GM15510 (cell line): ENCODE results near the gene TMED10.

Source experiments
- POLR2A ChIP-seq: IDR thresholded peaks from 3 replicates; pipeline ENCODE4 v1.6.1; 2011; ENCODE audit warnings: borderline replicate concordance; ENCODE audit not compliant: insufficient read length; ENCODE audit errors: extremely low read depth

The TMED10 gene

DNA sequence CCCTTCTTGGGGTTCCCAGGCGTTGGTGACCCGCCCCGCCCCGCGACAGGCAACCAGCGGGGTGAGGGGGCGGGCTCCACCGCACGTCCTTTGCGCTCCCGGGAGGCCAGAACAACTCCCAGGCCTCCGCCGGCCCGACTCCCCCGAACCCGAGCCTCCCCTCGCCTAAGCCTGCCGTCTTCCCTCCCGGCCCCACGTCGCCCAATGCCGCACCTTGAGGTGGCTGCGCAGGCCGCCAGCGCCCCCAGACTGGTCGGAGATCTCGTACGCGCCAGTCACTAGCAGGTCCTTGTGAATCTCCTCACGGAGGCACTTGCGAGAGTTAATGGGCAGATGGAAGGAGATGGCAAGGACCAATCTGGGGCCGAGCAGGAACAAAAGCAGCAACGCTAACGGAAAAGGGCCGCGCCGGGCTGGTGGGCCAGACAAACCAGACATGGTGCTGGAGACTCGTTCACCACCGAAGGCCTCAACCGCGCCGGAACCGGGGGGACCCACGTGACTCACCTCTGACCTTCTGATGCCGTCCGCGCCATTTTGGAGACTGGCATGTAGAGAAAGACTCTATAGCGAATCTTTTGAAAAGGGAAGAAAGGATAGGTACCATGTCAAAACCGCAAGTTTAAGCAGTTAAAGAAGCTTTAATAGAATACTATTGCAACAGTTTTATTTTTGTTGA lies at the start of gene TMED10:
TMED10 (minus strand) TSS at position 471 of the 679 bp plus-strand sequence; CDS start at position 438, 33 bp downstream.
- peak; percentile 63 for TF ChIP-seq POLR2A

DNA sequence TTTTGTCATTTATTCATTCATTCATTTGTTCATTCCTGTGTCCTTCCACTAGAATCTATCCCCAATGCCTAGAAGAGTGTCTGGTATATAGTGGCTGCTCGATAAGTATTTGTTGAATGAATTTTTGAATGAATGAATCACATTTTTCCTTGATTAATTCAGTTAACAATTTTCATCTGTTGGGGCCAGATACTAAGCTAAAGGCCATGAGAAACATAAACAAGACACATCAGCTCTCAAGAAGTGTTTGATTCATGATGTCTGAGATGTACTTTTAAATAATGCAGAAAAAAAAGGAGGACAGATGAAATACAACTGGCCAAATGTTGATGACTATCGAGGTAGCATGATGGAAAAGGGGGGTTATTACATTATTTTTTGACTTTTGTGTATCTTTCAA lies 48.1 kb upstream of the TMED10 start:
- TF ChIP-seq POLR2A = no peak

GRCh38 chr14:75223664-75224154 lies 47.3 kb upstream of the TMED10 start:
- no peak for TF ChIP-seq POLR2A

DNA sequence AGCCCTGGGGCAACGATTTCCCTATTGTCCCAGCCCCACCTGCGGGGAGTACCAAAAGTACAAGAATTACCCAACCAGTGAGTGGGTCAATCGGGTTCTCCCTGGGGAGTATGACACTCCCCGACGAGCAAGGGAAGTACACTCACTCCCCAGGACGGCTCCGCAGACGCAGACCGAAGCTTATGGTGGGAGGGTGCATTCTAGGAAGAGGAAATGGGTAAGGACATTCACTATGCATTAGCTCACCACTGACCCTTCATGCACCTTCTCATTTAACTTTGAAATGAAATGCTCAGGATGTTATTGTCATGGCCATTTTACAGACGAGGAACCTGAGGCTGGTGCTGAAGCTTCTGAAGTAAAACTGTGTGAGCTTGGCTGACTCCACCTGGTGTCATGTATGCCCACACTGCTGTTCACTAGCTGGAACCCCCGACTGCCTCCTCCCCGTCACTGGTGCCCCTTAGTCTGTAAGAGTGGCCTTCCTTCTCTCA lies 45.8 kb upstream of the TMED10 start:
- TF ChIP-seq POLR2A = no peak

- no peak for TF ChIP-seq POLR2A
Measured at GRCh38 chr14:75221797-75222196, 45.4 kb upstream of the TMED10 start.

DNA sequence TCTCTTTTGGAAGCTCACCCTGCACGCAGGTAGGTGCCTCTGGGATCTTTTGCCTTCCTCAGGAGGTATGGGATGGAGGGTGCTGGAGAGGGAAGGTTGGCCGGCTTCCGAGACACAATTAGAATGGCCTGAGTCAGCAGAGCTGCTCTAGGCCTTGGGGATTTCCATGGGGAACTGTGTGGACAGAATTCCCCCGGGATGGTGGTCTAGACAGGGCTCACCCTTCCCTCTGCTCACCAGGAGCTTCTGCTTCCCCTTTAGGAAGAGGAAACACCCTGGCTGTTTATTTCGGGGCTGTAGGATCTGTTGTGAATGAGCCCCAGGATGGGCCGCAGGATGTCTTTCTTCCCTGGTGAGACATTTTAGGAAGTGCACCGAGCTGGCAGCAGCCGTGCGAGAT lies 43.7 kb upstream of the TMED10 start:
- no peak for TF ChIP-seq POLR2A

DNA sequence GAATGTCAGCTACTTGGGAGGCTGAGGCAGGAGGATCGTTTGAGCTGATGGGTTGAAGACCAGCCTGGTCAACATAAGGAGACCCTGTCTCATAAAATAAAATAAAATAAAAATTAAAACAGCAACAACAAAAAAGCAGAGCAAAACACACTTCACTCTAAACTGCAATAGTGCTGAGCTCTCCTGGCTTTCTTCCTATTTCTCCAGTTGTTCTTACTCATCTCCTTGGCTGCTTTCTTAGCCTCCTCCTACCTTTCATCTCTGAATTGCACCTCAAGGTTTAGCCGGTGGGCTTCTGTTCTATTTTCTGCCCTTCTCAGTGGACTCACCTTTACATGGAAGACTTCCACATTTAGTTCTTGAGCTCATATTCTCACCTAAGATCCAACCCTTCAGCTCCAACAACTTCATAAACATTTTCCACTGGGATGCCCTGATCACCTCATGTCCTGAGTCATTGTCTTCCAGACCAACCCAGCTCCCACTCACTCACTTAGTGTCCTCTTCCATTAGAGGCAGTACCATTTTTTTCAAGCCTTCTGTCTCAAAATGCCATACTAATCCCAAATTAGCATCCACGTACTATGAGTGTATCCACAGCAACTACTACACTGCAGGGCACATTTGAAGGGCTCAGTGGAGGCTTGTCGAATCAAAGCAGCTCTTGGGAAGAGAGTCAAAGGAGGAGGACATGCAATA lies 41.2 kb upstream of the TMED10 start:
- no peak for TF ChIP-seq POLR2A

GRCh38 chr14:75216427-75217006 lies 40.1 kb upstream of the TMED10 start:
- no peak for TF ChIP-seq POLR2A

DNA sequence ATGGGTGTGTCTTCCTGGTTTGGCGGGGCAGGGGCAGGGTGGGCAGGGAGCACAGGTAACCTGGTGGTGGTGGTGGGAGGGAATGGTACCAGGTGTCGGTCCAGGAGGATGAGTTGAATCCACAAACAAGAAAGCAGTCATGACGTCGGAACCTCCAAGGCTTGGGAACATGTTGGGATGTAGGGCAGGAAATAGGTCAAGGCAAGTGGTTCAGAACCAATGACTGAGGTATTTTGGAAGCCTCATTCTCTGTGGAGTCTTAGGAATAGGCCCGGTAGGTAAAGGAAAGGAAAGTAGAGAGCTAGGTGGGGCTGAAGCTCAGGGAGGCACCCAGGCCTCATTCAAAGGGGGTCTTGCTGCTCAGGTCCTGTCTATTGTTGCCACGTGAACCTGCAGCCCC lies 39.1 kb upstream of the TMED10 start:
- no peak for TF ChIP-seq POLR2A

DNA sequence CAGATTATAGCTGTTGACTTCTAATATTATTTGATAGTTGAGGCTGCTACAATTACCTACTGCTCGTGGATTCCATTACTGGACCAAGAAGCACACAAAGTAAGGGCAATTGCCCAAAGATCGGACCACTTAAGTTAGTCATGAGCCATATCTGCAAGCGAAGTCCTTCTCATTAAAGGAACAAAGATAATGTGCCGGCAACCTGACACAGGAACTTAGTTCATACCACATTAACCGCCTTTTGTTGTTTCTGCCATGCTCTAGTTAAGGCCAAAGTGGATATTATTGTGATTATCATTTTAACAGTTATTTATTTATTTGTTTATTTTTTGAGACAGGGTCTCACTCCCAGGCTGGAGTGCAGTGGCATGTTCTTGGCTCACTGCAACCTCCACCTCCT lies 38.1 kb upstream of the TMED10 start:
- no peak for TF ChIP-seq POLR2A

DNA sequence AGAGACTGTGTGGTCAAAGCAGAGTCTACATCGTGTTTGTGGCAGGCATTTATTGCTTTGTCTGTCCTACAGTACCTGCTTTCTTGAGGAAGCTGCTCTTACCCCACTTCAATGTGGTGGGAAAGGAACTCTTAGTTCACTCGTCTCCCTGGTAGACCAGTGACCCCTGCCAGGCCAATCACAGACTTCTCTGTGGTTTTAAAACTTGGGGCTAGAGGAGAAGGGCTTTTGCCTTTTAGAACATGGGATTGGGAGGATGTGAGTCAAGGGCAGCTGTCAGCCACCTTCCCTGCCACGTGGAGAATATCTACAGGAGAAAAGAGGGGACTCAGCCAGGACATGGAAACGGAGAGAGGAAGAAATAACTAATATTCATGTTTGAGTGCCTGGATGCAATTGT lies 36.8 kb upstream of the TMED10 start:
- TF ChIP-seq POLR2A = no peak

DNA sequence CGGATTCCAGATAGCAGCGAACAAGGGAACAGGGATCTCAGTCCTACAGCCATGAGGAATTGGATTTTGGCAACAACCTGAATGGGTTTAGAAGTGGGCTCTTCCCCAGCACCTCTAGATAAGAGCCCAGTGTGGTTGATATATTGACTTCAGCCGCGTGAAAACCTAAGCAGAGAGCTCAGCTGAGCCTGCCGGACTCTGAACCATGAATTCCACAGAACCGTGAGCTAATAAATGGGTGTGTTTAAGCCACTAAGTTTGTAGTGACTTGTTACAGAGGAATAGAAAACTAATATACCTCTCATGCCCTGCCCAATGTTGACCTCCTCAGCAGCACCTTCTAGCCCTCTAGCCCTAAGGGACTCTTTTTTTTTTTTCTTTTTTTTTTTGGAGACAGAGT lies 32.4 kb upstream of the TMED10 start:
- TF ChIP-seq POLR2A = no peak

- no peak for TF ChIP-seq POLR2A
Measured at GRCh38 chr14:75206190-75206589, 29.8 kb upstream of the TMED10 start.

GRCh38 chr14:75205591-75205990 lies 29.2 kb upstream of the TMED10 start:
- TF ChIP-seq POLR2A = no peak

GRCh38 chr14:75204116-75204515 lies 27.7 kb upstream of the TMED10 start:
- no peak for TF ChIP-seq POLR2A

DNA sequence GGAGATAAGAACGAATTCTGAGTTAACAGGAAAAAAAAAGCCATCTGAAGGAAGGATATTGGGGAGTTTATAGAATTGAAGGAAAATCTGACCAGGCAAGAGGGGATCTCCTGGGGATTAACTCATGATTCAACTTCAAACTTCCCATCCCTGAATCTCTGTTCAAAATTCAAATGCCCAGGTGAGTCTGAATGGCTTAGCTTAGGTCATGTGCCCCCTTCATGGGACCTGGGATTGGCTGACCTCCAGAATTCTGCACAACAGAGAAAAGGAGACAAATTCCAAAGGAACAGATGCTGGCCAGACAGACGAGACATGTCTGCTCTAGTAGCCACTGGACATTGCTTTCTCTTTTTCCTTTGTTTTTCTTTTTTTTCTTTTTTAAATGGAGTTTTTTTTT lies 26.2 kb upstream of the TMED10 start:
- TF ChIP-seq POLR2A = no peak

GRCh38 chr14:75201087-75201486 lies 24.7 kb upstream of the TMED10 start:
- no peak for TF ChIP-seq POLR2A

DNA sequence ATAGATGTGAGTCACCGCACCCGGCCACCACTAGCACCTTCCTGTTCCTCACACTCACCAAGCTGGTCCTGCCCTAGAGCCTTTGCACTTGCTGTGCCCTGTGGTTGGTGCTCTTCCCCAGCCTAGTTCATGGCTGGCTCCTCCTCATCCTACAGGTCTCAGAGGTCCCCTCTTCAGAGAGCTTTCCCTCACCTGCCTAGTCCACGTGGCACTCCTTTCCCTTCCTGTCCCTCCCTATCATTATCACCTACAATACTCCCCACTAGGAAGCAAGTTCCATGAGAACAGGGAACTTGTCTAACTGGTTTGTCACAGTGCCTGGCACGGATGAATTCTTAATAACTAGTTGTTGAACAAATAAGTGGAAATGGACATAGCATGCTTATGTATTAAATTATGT lies 24.0 kb upstream of the TMED10 start:
- no peak for TF ChIP-seq POLR2A
